HG03095 (cell line): ENCODE data around the gene UGGT1.

ENCODE experiments used
- ATAC-seq: cut with Tn5 transposase; IDR thresholded peaks from one replicate; pipeline ENCODE4 v1.9.1; 2021; ENCODE audit warnings: moderate library complexity; ENCODE audit not compliant: unreplicated experiment

UGGT1 gene

GRCh38 chr2:128215897-128216642 lies 125.1 kb downstream of the UGGT1 start:
- ATAC-seq: no peak

GRCh38 chr2:128217671-128218070 lies 126.7 kb downstream of the UGGT1 start:
- ATAC-seq: no peak

- ATAC-seq: no peak
Observed at GRCh38 chr2:128219891-128220290, 128.9 kb downstream of the UGGT1 start.

- ATAC-seq: no peak
Observed at GRCh38 chr2:128227862-128228261, 136.9 kb downstream of the UGGT1 start.

GRCh38 chr2:128228894-128229293 lies 137.9 kb downstream of the UGGT1 start:
- no peak for ATAC-seq

- ATAC-seq: peak; percentile 99
Observed at GRCh38 chr2:128232965-128233789, 142.2 kb downstream of the UGGT1 start.

GRCh38 chr2:128233790-128234395 lies 142.9 kb downstream of the UGGT1 start:
- ATAC-seq: no peak

GRCh38 chr2:128234613-128235012 lies 143.6 kb downstream of the UGGT1 start:
- ATAC-seq: no peak

- ATAC-seq: no peak
Observed at GRCh38 chr2:128235581-128235980, 144.6 kb downstream of the UGGT1 start.

- ATAC-seq: no peak
Observed at GRCh38 chr2:128236491-128237035, 145.6 kb downstream of the UGGT1 start.

GRCh38 chr2:128237081-128237534 lies 146.1 kb downstream of the UGGT1 start:
- ATAC-seq: no peak

- ATAC-seq: no peak
Observed at GRCh38 chr2:128237911-128238697, 147.1 kb downstream of the UGGT1 start.

- no peak for ATAC-seq
Observed at GRCh38 chr2:128241896-128242295, 150.9 kb downstream of the UGGT1 start.
